ENCODE data around the gene AFAP1. TPM values are rescaled to one million over a fixed set of nuclear protein-coding genes. Genes with fewer than 3 reads are reported as not detected.

AFAP1 gene
- total RNA-seq, 2 donors from 2014 or later: 9.6 to 35.3 TPM

DNA sequence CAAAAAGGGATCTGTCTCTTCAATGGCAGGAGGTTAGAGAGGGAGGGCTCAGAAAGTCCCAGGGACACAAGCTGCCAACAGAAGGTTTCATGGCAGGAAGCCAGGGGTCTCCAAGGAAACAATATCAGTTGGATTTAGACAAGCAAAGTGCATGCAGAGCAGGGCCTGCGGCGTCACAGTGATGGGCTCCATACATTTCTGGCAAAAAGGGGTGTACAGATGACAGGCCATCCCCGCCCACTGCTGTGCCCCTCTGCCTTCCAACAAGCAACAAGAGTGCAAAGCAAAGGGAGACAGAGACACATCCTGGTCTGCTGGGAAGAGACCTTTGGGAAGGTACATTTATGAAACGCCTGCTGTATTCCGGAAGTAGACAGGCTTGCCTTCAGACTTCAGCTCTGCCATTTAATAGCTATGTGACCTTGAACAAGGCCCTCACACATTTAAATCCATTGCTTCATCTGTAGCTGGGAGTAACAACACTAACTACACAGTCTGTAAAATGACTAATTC, 121.2 kb downstream of the AFAP1 start:
- no peaks in the 10 kb centered on the region for H3K27me3 ChIP-seq
- DNase-seq (peak; percentile 28 to 70 (median 68)), ATAC-seq (no peak)
- WGBS, 2 donors: 52 to 54% methylated on average over 5 of the region's 5 CpGs
- H3K9me3 ChIP-seq: no peaks in the 10 kb centered on the region
- peaks cover 15% of the 10 kb centered on the region for H3K4me1 ChIP-seq
- peak overlapping the region in 1 of 4 donors; percentile 4 for H3K27ac ChIP-seq
- no peak overlapping the region for H3K4me3 ChIP-seq
- no peak for TF ChIP-seq POLR2A (IDR thresholded peaks at IDR 0.05)
- TF ChIP-seq, protein P1, sequence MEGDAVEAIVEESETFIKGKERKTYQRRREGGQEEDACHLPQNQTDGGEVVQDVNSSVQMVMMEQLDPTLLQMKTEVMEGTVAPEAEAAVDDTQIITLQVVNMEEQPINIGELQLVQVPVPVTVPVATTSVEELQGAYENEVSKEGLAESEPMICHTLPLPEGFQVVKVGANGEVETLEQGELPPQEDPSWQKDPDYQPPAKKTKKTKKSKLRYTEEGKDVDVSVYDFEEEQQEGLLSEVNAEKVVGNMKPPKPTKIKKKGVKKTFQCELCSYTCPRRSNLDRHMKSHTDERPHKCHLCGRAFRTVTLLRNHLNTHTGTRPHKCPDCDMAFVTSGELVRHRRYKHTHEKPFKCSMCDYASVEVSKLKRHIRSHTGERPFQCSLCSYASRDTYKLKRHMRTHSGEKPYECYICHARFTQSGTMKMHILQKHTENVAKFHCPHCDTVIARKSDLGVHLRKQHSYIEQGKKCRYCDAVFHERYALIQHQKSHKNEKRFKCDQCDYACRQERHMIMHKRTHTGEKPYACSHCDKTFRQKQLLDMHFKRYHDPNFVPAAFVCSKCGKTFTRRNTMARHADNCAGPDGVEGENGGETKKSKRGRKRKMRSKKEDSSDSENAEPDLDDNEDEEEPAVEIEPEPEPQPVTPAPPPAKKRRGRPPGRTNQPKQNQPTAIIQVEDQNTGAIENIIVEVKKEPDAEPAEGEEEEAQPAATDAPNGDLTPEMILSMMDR (IDR thresholded peaks at IDR 0.05): no peak
- intact Hi-C loops (cut with DNase I): no loop called here
- H3K36me3 ChIP-seq (replicated peaks in 1 of 2; ENCODE audit: insufficient read depth in 1 of 2, low read depth in 2 of 2): no peaks in the 10 kb centered on the region

DNA sequence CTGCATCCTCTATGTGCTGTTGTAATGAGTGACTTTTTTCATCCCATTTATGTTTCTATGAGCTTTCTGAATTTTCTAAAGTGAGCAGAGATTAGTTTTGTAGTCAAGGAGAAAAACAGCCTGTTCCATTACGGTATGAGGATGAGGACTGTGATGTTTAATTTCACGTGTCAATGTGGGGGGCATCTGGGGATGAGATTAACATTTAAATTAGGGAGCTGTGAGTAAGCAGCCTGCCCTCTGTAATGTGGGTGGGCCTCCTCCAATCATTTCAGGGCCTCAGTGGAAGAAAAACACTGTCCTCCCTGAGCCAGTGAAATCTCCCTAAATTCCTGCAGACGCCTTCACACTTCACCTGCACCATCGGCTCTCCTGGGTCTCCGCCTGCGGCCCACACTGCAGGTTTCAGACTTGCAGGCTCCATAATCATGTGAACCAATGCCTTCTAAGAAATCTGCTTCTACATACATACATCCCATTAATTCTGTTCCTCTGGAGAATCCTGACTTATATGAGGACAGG, 121.7 kb downstream of the AFAP1 start:
- Histone ChIP-seq H3K4me1 (peaks cover 12% of the 10 kb centered on the region), H3K27ac (no peak overlapping the region), H3K9me3 (no peaks in the 10 kb centered on the region), H3K27me3 (no peaks in the 10 kb centered on the region), H3K36me3 (replicated peaks in 1 of 2; ENCODE audit: insufficient read depth in 1 of 2, low read depth in 2 of 2) (no peaks in the 10 kb centered on the region), H3K4me3 (no peak overlapping the region)
- intact Hi-C loops (cut with DNase I): no loop called here
- ATAC-seq (no peak), DNase-seq (no peak)
- 84 to 89% methylated on average over 6 of the region's 6 CpGs for WGBS, 2 donors
- TF ChIP-seq, protein P1 (IDR thresholded peaks at IDR 0.05): no peak
- no peak for TF ChIP-seq POLR2A (IDR thresholded peaks at IDR 0.05)

DNA sequence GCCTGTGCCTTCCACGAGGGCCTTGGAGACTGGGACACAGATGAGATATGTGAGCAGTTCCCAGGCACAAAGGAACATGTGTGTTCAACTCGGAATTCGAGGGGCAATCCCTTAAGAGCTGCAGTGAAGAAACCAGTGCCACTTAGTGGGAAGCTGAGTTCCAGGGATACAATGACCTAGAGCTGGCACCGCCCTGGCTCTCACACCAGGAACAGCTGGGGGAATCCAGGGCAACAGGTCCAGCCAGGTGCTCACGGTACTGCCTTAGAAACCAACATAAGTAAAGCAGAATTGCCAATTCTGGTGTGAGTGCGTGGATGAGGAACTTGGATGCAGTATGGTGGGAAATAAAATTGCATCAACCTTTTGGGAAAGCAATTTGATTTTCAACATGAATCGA, 122.9 kb downstream of the AFAP1 start:
- WGBS, 2 donors: 79 to 83% methylated on average over 7 of the region's 7 CpGs
- no peak for ATAC-seq
- H3K27me3 ChIP-seq: no peaks in the 10 kb centered on the region

DNA sequence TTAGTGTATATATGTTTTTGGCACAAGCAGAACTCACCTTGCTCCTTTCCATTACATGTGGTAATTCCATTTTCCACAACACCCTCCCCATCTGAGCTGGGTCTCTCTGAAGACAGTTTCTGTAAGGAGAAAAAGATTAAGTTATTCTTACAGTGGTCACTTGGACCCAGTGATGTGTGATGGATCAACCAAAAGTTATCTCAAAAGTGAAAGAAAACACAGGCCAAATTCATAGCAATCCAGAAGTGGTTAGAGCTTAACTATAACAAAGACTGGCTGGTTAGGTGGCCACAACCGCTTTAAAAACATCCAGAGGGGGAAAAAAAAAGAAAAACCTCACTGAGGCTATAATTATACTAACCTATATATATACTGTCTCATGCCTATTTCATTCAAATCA, 123.7 kb downstream of the AFAP1 start:
- Histone ChIP-seq H3K4me3 (no peak overlapping the region), H3K36me3 (replicated peaks in 1 of 2; ENCODE audit: insufficient read depth in 1 of 2, low read depth in 2 of 2) (no peaks in the 10 kb centered on the region), H3K9me3 (no peaks in the 10 kb centered on the region), H3K27ac (no peak overlapping the region), H3K4me1 (peaks cover 10% of the 10 kb centered on the region), H3K27me3 (no peaks in the 10 kb centered on the region)
- 92 to 100% methylated on average over 1 of the region's 1 CpG for WGBS, 2 donors
- no peak for TF ChIP-seq POLR2A (IDR thresholded peaks at IDR 0.05)
- TF ChIP-seq, protein P1 (IDR thresholded peaks at IDR 0.05): no peak
- no peak for ATAC-seq
- no peak for DNase-seq
- intact Hi-C loops (cut with DNase I): no loop called here

More for the DNA sequence above, 122.9 kb downstream of the AFAP1 start:
- TF ChIP-seq, protein P1 (IDR thresholded peaks at IDR 0.05): no peak
- TF ChIP-seq POLR2A (IDR thresholded peaks at IDR 0.05): no peak
- H3K9me3 ChIP-seq: no peaks in the 10 kb centered on the region
- peaks cover 10% of the 10 kb centered on the region for H3K4me1 ChIP-seq
- no peaks in the 10 kb centered on the region for H3K36me3 ChIP-seq (replicated peaks in 1 of 2; ENCODE audit: insufficient read depth in 1 of 2, low read depth in 2 of 2)
- no peak overlapping the region for H3K4me3 ChIP-seq
- intact Hi-C loops (cut with DNase I): no loop called here
- H3K27ac ChIP-seq: no peak overlapping the region
- DNase-seq: no peak

DNA sequence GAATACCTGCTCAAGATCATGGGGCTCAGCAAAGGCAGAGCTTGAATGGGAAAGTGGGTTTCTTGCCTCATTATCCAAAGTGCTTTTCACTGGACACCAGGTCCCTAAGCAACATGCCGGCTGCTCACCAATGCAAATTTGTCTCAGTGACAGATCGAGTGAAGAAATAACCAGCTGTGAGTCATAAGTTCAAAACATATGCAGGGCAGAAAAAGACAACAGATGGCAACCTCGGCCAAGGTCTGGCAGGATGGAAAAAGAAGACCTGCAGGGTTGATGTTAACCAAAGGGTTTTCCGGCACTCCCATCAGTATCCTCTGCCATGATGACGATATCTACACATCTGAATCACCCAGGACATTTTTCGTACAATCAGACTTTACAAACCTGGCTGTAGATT, 124.1 kb downstream of the AFAP1 start:
- WGBS, 2 donors: 86 to 91% methylated on average over 6 of the region's 6 CpGs
- no peak overlapping the region for H3K27ac ChIP-seq
- no peak for ATAC-seq

More for the DNA sequence above, 124.1 kb downstream of the AFAP1 start:
- H3K4me1 ChIP-seq: peaks cover 10% of the 10 kb centered on the region
- H3K27me3 ChIP-seq: no peaks in the 10 kb centered on the region
- no peak for TF ChIP-seq POLR2A (IDR thresholded peaks at IDR 0.05)
- H3K9me3 ChIP-seq: no peaks in the 10 kb centered on the region
- no peaks in the 10 kb centered on the region for H3K36me3 ChIP-seq (replicated peaks in 1 of 2; ENCODE audit: insufficient read depth in 1 of 2, low read depth in 2 of 2)
- no peak overlapping the region for H3K4me3 ChIP-seq
- intact Hi-C loops (cut with DNase I): no loop called here
- no peak for DNase-seq
